Esophagus (tissue), 2 donors: ENCODE data around the gene SAFB. TPM values are rescaled to one million over a fixed set of nuclear protein-coding genes. Genes with fewer than 3 reads are reported as not detected.

Experiments
- H3K27ac ChIP-seq, 2 donors: one replicate each; pipeline ENCODE4 v1.5.1; 2013; ENCODE audit warnings: low read depth in 2 of 2, mild to moderate bottlenecking in 2 of 2, inconsistent platforms in 1 of 2, low read length in 1 of 2, moderate library complexity in 1 of 2
- H3K27me3 ChIP-seq, 2 donors: one replicate each; pipeline ENCODE4 v1.6.1; 2013; ENCODE audit warnings: low read length in 2 of 2, control low read depth in 1 of 2, mild to moderate bottlenecking in 1 of 2; ENCODE audit not compliant: insufficient read depth in 2 of 2, control insufficient read depth in 1 of 2
- H3K36me3 ChIP-seq, 2 donors: one replicate each; pipeline ENCODE4 v1.6.1; 2013; ENCODE audit warnings: low read length in 1 of 2; ENCODE audit not compliant: control insufficient read depth in 2 of 2, insufficient read depth in 2 of 2
- H3K4me1 ChIP-seq, 2 donors: one replicate each; pipeline ENCODE4 v1.6.1; 2013; ENCODE audit warnings: low read length in 1 of 2; ENCODE audit not compliant: control insufficient read depth in 2 of 2, insufficient read depth in 2 of 2
- H3K4me3 ChIP-seq, 2 donors: one replicate each; pipeline ENCODE4 v1.5.1; 2013; ENCODE audit warnings: low read length in 2 of 2, mild to moderate bottlenecking in 2 of 2, low read depth in 1 of 2, moderate library complexity in 1 of 2
- H3K9me3 ChIP-seq, 2 donors: one replicate each; pipeline ENCODE4 v1.6.1; 2013; ENCODE audit warnings: mild to moderate bottlenecking in 2 of 2, low read depth in 1 of 2, low read length in 1 of 2, moderate library complexity in 1 of 2; ENCODE audit not compliant: control insufficient read depth in 2 of 2, insufficient read depth in 1 of 2
- WGBS, 2 donors: extraction: QIAGEN DNeasy Blood & Tissue Kit; methylation state at CpG; one replicate each; pipeline ENCODE4 v1.1.7; 2013; 5-methylcytosine and 5-hydroxymethylcytosine counted together
- polyA plus RNA-seq, 2 donors: library from polyadenylated mRNA; stranded (reverse); fragments of 200-250 nt; gene quantifications; one replicate each; pipeline ENCODE4 v1.2.3, GENCODE V29; 2013
- donor health status: healthy with polysubstance abuse.
- donor health status: Bipolar disorder and iron deficiency.

The SAFB gene
- polyA plus RNA-seq, 2 donors, result 44.2 to 48.5 TPM

DNA sequence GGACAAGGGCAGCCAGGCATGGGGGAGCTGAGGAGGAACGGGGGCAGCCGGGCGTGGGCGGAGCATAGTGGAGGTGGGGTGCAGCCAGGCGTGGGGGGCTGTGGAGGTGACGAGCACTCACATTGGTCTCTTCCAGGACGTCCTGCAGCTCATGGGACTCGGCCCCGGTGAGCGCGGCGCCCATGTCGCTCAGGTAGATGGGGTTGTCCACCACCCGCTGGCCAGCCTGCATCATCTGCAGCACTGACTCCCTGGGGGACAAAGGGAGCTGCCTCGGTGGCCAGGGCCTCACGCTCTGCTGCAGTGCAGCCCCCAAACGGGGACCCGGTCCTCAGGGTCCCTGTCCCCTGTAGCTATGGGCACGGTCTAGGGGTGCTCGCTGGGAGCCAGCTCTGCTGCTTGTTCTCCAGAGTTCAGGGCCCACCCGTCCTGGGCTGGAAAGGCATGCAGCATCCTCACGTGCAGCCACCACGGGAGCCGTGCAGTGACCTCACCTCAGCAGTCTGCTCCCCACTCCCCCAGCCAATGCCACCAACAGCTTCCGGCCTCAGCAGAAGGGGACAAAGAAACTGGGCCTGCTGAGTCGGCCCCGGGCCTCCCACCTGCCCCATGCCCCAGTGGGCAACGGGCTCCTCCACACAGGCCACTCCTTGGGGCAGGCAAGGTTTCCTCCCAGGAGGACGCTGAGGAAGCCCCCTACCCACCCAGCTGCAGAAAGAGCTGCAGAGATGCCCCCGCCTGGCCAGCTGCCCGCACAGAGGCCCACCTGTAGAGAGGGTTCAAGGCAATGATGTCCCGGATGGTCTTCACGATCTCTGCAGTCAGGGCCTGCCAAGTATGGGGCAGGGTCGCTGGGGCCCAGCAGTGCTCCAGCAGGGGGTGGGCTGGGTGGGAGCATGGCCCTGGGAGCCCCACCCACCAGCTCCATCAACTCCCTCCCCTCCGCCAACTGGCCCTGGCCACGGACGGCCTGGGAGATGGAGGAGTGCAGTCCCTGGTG lies 85.0 kb downstream of the SAFB start:
- Histone ChIP-seq H3K4me1 (no peaks in the 10 kb centered on the region), H3K9me3 (no peaks in the 10 kb centered on the region), H3K36me3 (peaks cover 14 to 64% of the 10 kb centered on the region in 2 donors), H3K27ac (no peak overlapping the region), H3K27me3 (no peaks in the 10 kb centered on the region), H3K4me3 (no peak overlapping the region)
- WGBS, 2 donors, result 91 to 96% methylated on average over 37 of the region's 37 CpGs

DNA sequence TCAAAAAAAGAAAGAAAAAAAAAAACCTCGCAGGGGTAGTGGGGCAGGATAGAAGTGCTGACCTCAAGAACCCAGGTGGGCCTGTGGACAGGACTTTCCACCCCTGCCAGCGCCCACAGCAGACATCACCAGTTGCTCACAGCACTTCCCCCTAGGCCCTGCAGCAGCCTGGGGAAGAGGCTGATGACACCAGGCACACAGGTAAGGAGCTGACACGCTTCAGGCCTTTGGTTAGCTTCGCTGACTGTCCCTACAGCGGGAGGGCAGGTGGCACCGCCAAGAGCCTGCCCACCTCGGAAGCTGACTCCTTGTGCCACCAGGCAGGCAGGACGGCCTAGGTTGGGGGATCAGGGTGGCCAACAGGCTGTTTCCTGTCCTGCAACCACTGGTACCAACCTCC lies 88.1 kb downstream of the SAFB start:
- WGBS, 2 donors, result 94% methylated on average over 8 of the region's 8 CpGs
- no peaks in the 10 kb centered on the region for H3K9me3 ChIP-seq
- no peaks in the 10 kb centered on the region for H3K4me1 ChIP-seq
- no peak overlapping the region for H3K27ac ChIP-seq
- no peaks in the 10 kb centered on the region for H3K27me3 ChIP-seq
- H3K36me3 ChIP-seq, result peaks cover 23 to 46% of the 10 kb centered on the region in 2 donors
- no peak overlapping the region for H3K4me3 ChIP-seq

DNA sequence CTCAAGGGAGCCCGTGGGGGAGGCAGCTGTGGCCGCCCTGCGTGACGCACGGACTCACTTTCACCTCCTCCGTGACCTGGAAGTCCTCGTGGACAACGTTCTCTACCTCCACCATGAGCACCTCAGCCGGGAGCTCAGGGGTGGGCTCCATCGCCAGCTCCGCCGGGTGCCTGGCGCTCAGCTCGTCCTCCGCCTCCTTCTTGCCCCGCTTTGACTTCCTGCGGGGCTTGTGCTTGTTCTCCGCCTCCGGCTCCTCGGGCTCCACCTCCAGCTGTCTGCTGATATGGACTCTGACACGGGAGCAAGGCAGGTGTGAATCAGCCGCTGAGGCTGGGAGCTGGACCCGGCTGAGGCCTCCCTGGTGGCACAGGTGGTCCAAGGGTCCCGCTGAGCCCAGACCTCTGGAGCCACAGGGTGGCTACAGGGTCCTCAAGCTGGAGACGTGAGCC lies 88.9 kb downstream of the SAFB start:
- Histone ChIP-seq H3K27ac (no peak overlapping the region), H3K27me3 (no peaks in the 10 kb centered on the region), H3K4me3 (no peak overlapping the region), H3K36me3 (peaks cover 23 to 41% of the 10 kb centered on the region in 2 donors), H3K9me3 (no peaks in the 10 kb centered on the region), H3K4me1 (no peaks in the 10 kb centered on the region)
- 82 to 90% methylated on average over 25 of the region's 25 CpGs for WGBS, 2 donors

DNA sequence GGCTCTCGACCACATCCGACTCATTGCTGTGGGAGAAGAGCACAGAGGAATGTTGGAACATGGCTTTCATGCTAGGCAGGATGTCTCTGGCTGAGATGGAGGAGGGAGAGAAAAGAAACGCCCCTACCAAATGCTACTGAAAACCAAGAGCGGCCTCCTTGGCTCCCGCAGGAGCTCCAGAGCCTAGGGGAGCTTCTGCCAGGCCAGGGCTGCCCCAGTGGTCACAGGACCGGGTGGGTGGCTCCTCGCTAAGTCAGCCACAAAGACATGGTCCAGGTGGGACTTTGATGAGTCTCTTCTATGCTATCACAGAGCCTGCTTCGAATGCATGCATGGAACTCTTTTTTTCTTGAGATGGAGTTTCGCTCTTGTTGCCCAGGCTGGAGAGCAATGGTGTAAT lies 90.3 kb downstream of the SAFB start:
- no peak overlapping the region for H3K27ac ChIP-seq
- no peaks in the 10 kb centered on the region for H3K9me3 ChIP-seq
- H3K36me3 ChIP-seq, result peaks cover 19 to 27% of the 10 kb centered on the region in 2 donors
- no peak overlapping the region for H3K4me3 ChIP-seq
- 94% methylated on average over 9 of the region's 9 CpGs for WGBS, 2 donors
- peaks cover 0 to 2% of the 10 kb centered on the region in 2 donors for H3K4me1 ChIP-seq
- H3K27me3 ChIP-seq, result no peaks in the 10 kb centered on the region

DNA sequence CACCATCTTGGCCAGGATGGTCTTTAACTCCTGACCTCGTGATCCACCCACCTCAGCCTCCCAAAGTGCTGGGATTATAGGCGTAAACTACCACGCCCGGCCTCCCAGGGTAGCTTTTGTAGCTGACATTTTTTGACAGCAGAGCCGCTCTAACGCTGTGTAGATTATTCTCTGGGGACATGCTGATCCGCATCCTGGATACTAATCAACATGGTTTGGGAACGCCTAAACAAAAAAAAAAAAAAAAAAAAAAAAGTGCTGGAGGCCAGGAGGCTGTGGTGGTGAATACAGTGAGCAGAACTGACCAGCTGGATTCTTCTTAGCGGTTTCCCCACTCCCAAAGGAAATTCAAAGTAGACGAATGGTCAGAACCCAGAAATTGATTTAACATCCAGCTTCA lies 91.9 kb downstream of the SAFB start:
- Histone ChIP-seq H3K4me1 (peaks cover 2 to 4% of the 10 kb centered on the region in 2 donors), H3K36me3 (peaks cover 19 to 23% of the 10 kb centered on the region in 2 donors), H3K9me3 (no peaks in the 10 kb centered on the region), H3K4me3 (no peak overlapping the region), H3K27me3 (no peaks in the 10 kb centered on the region), H3K27ac (no peak overlapping the region)
- 75 to 87% methylated on average over 10 of the region's 10 CpGs for WGBS, 2 donors

DNA sequence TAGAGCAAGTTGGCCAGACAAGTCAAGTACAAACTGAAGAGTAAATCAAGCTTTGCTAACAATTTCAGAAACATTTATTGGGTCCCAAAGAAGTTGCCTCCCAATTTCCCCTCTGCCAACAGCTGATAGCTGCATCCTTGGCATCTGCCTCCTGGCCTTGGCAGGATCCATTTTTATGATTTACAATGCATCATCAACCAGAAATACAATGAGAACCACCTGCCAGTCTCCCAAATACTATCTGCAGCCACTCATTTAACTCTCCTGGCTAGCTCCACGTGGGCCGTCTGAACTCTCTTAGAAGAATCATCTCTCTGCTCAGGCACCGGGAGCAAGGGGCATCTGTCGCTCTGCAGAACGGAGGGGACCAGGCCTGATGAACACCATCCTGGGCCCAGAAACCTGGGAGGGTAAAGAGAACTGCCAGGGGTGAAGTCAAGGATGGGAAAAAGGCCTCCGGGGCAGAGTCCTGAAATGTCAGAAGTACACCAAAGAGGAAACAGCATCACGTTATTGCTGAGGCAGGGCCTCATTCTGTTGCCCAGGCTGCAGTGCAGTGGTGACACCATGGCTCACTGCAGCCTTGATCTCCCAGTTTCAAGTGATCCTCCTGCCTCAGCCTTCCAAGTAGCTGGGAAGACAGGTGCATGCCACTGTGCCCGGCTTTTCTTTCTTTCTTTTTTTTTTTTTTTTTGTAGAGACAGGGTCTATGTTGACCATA lies 94.5 kb downstream of the SAFB start:
- Histone ChIP-seq H3K9me3 (no peaks in the 10 kb centered on the region), H3K27me3 (no peaks in the 10 kb centered on the region), H3K27ac (no peak overlapping the region), H3K4me1 (peaks cover 2 to 4% of the 10 kb centered on the region in 2 donors), H3K4me3 (no peak overlapping the region), H3K36me3 (peaks cover 8 to 10% of the 10 kb centered on the region in 2 donors)
- 80% methylated on average over 8 of the region's 8 CpGs for WGBS, 2 donors

Other genes with a start within 250 kb of the SAFB start
- gene ZNRF4, start 167.7 kb upstream of the SAFB start, polyA plus RNA-seq, result not detected
- 10 to 100 TPM; 43.1 to 59.7 TPM for gene TINCR, start 55.1 kb upstream of the SAFB start, polyA plus RNA-seq
- gene SAFB2, start 307 bp upstream of the SAFB start, polyA plus RNA-seq, result 10 to 100 TPM; 27.5 to 43.7 TPM
- gene MICOS13, start 57.4 kb downstream of the SAFB start, polyA plus RNA-seq, result 100 to 1,000 TPM in 1 of 2 donors, 10 to 100 TPM in 1; 86.8 to 104 TPM
- gene HSD11B1L, start 57.9 kb downstream of the SAFB start, polyA plus RNA-seq, result 1 to 10 TPM; 3.8 to 4.1 TPM
- 1,000 to 10,000 TPM; 1,315 to 1,592 TPM for gene RPL36, start 67.2 kb downstream of the SAFB start, polyA plus RNA-seq
- gene LONP1, start 97.1 kb downstream of the SAFB start, polyA plus RNA-seq, result 10 to 100 TPM; 19.3 to 36.1 TPM
- gene CATSPERD, start 97.6 kb downstream of the SAFB start, polyA plus RNA-seq, result not detected
- 1 to 10 TPM; 3.3 to 8.0 TPM for gene PRR22, start 161.7 kb downstream of the SAFB start, polyA plus RNA-seq
- gene DUS3L, start 168.1 kb downstream of the SAFB start, polyA plus RNA-seq, result 10 to 100 TPM; 32.3 to 53.9 TPM
- 1 to 10 TPM; 2.2 to 2.8 TPM for gene NRTN, start 182.0 kb downstream of the SAFB start, polyA plus RNA-seq
- 10 to 100 TPM; 77.6 to 96.5 TPM for gene FUT6, start 216.6 kb downstream of the SAFB start, polyA plus RNA-seq
- 100 to 1,000 TPM; 121 to 183 TPM for gene FUT3, start 228.4 kb downstream of the SAFB start, polyA plus RNA-seq
- not detected for gene FUT5, start 247.5 kb downstream of the SAFB start, polyA plus RNA-seq